ENCODE measurements around the gene SPTBN4.

SPTBN4 gene

GRCh38 chr19:40441719-40442253 lies 25.0 kb upstream of the SPTBN4 start:
- no peak for TF ChIP-seq EZH2phosphoT487 (IDR thresholded peaks at IDR 0.05; ENCODE audit: borderline replicate concordance)
- TF ChIP-seq, protein P1, sequence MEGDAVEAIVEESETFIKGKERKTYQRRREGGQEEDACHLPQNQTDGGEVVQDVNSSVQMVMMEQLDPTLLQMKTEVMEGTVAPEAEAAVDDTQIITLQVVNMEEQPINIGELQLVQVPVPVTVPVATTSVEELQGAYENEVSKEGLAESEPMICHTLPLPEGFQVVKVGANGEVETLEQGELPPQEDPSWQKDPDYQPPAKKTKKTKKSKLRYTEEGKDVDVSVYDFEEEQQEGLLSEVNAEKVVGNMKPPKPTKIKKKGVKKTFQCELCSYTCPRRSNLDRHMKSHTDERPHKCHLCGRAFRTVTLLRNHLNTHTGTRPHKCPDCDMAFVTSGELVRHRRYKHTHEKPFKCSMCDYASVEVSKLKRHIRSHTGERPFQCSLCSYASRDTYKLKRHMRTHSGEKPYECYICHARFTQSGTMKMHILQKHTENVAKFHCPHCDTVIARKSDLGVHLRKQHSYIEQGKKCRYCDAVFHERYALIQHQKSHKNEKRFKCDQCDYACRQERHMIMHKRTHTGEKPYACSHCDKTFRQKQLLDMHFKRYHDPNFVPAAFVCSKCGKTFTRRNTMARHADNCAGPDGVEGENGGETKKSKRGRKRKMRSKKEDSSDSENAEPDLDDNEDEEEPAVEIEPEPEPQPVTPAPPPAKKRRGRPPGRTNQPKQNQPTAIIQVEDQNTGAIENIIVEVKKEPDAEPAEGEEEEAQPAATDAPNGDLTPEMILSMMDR (conservative IDR thresholded peaks at IDR 0.05; ENCODE audit: low read length): no peak
- no peaks in the 10 kb centered on the region for H3K9me3 ChIP-seq (ENCODE audit: insufficient read depth, low read depth, low read length)
- H3K36me3 ChIP-seq (ENCODE audit: insufficient read depth, low read length): peaks cover 12% of the 10 kb centered on the region; the same call in 1 of the 2 replicates
- H3K9ac ChIP-seq (ENCODE audit: low read depth, low read length, poor library complexity, severe bottlenecking): peak overlapping the region; percentile 78
- H2AFZ ChIP-seq (ENCODE audit: low read length): no peak overlapping the region
- H3K4me1 ChIP-seq (ENCODE audit: insufficient read depth, low read length, poor library complexity, severe bottlenecking): peaks cover 18% of the 10 kb centered on the region
- H3K4me2 ChIP-seq (ENCODE audit: low read depth, low read length, poor library complexity, severe bottlenecking): peak overlapping the region; percentile 98
- no peaks in the 10 kb centered on the region for H3K9me2 ChIP-seq (replicated peaks; ENCODE audit: low read depth, low read length)
- no peaks in the 10 kb centered on the region for H3K27me3 ChIP-seq (ENCODE audit: insufficient read depth, low read length, poor library complexity, severe bottlenecking)
- peak overlapping the region; percentile 87 for H3K4me3 ChIP-seq (ENCODE audit: low read length, poor library complexity, severe bottlenecking)
- H4K20me1 ChIP-seq (ENCODE audit: insufficient read depth, low read length, poor library complexity, severe bottlenecking): peaks cover 19% of the 10 kb centered on the region
- peaks cover 19% of the 10 kb centered on the region for H3K79me2 ChIP-seq (ENCODE audit: insufficient read depth, low read length)
- no peaks in the 10 kb centered on the region for H3F3A ChIP-seq (ENCODE audit: low read depth)

DNA sequence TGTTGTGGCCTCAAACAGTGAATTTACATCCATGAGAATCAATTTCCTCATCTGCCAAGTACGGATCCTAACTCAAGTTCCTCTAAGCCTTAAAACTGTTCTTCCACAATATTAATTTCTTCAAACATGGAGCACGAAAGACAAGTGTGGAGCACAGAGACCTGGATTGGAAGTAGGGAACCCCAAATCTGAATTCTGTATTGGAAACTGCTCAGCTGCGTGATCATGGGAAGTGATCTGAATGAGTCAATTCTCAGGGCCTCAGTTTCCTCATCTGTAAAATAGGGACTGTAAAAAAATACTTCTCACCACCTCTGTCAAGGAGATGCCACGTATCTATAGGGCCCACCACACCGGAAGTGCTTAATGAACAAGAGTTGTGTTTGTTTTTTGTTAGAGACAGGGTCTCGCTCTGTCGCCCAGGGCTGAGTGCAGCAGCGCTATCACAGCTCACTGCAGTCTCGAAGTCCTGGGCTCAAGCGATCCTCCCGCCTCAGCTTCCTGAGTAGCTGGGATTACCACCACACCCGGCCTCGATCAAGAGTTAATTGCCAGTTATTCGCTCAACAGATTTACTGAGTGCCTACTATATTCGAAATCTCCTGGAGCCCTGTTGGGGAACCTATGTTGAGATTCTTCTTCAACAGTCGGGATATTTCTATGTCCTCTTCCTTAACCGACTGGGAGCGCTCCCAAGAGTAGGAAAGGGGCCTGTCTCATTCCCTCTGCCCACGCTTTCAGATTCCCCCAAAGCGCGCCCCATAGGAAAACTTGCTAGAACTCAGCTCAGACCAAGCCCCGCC lies 24.3 kb upstream of the SPTBN4 start:
- TF ChIP-seq EZH2phosphoT487 (IDR thresholded peaks at IDR 0.05; ENCODE audit: borderline replicate concordance): no peak
- TF ChIP-seq, protein P1 (conservative IDR thresholded peaks at IDR 0.05; ENCODE audit: low read length): no peak
- H3K4me2 ChIP-seq (ENCODE audit: low read depth, low read length, poor library complexity, severe bottlenecking): peak overlapping the region; percentile 98
- H3K9me2 ChIP-seq (replicated peaks; ENCODE audit: low read depth, low read length): no peaks in the 10 kb centered on the region
- no peaks in the 10 kb centered on the region for H3K27me3 ChIP-seq (ENCODE audit: insufficient read depth, low read length, poor library complexity, severe bottlenecking)
- H3K9me3 ChIP-seq (ENCODE audit: insufficient read depth, low read depth, low read length): no peaks in the 10 kb centered on the region
- H3F3A ChIP-seq (ENCODE audit: low read depth): no peaks in the 10 kb centered on the region
- H2AFZ ChIP-seq (ENCODE audit: low read length): peak overlapping the region; percentile 75
- H4K20me1 ChIP-seq (ENCODE audit: insufficient read depth, low read length, poor library complexity, severe bottlenecking): peaks cover 19% of the 10 kb centered on the region
- peaks cover 12% of the 10 kb centered on the region; the same call in 1 of the 2 replicates for H3K36me3 ChIP-seq (ENCODE audit: insufficient read depth, low read length)
- H3K79me2 ChIP-seq (ENCODE audit: insufficient read depth, low read length): peaks cover 19% of the 10 kb centered on the region
- peaks cover 18% of the 10 kb centered on the region for H3K4me1 ChIP-seq (ENCODE audit: insufficient read depth, low read length, poor library complexity, severe bottlenecking)
- peak overlapping the region; percentile 87 for H3K4me3 ChIP-seq (ENCODE audit: low read length, poor library complexity, severe bottlenecking)
- peak overlapping the region; percentile 78 for H3K9ac ChIP-seq (ENCODE audit: low read depth, low read length, poor library complexity, severe bottlenecking)

DNA sequence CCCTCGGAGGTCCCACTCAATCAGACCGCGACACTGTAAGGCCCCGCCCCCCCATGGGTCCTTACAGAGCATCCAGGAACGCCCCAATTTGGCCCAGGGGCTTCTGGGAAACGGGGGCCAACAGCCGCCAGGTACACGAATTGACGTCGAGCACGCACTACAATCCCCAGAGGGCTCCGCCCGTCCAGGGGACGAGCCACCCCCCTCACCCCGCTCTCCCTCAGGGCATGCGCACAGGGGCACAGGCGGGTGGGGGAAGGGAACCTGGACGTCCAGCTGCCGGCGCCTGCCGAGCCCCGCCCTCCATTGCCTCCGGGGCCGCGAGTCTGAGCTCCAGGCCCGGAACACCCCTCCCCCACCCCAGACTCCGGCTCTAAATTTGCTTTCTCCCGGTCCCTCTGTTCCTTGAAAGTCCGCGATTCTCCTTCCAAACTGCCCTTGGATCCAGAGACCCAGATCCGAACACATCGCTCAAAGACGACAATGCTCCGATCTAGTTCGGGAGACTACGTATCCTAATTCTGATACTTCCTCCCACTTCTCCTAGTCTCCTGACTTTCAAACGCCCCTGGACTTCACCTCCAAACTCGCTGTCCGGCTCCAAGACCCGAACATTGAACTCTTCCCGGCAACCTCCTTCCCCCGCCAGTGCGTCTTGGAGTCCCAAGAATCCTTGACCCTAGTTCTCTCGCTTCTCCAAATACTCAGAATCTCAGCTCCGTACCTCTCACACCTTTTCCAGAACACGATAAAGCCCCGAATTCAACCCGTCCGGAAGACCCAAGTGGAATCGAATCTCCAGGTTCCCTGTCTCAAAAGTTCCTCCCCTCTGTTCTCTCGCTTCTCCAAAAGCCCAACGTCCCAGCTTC lies 23.4 kb upstream of the SPTBN4 start:
- no peaks in the 10 kb centered on the region for H3K9me3 ChIP-seq (ENCODE audit: insufficient read depth, low read depth, low read length)
- no peaks in the 10 kb centered on the region for H3F3A ChIP-seq (ENCODE audit: low read depth)
- H3K4me3 ChIP-seq (ENCODE audit: low read length, poor library complexity, severe bottlenecking): peak overlapping the region; percentile 87
- peaks cover 18% of the 10 kb centered on the region for H3K4me1 ChIP-seq (ENCODE audit: insufficient read depth, low read length, poor library complexity, severe bottlenecking)
- H4K20me1 ChIP-seq (ENCODE audit: insufficient read depth, low read length, poor library complexity, severe bottlenecking): peaks cover 19% of the 10 kb centered on the region
- H3K9ac ChIP-seq (ENCODE audit: low read depth, low read length, poor library complexity, severe bottlenecking): peak overlapping the region; percentile 94
- H3K36me3 ChIP-seq (ENCODE audit: insufficient read depth, low read length): peaks cover 12% of the 10 kb centered on the region; the same call in 1 of the 2 replicates
- TF ChIP-seq EZH2phosphoT487 (IDR thresholded peaks at IDR 0.05; ENCODE audit: borderline replicate concordance): no peak
- TF ChIP-seq, protein P1 (conservative IDR thresholded peaks at IDR 0.05; ENCODE audit: low read length): no peak
- peak overlapping the region; percentile 98 for H3K4me2 ChIP-seq (ENCODE audit: low read depth, low read length, poor library complexity, severe bottlenecking)
- H2AFZ ChIP-seq (ENCODE audit: low read length): peak overlapping the region; percentile 98
- no peaks in the 10 kb centered on the region for H3K9me2 ChIP-seq (replicated peaks; ENCODE audit: low read depth, low read length)
- H3K27me3 ChIP-seq (ENCODE audit: insufficient read depth, low read length, poor library complexity, severe bottlenecking): no peaks in the 10 kb centered on the region
- H3K79me2 ChIP-seq (ENCODE audit: insufficient read depth, low read length): peaks cover 19% of the 10 kb centered on the region

Data from Loucy (cell line).